ENCODE results near the gene TFCP2L1.
"Not testable (repeated sequence)": the region's sequence is repeated elsewhere in the genome, so short reads cannot be mapped to it uniquely, and the experiment has no call there.

Gene TFCP2L1

DNA sequence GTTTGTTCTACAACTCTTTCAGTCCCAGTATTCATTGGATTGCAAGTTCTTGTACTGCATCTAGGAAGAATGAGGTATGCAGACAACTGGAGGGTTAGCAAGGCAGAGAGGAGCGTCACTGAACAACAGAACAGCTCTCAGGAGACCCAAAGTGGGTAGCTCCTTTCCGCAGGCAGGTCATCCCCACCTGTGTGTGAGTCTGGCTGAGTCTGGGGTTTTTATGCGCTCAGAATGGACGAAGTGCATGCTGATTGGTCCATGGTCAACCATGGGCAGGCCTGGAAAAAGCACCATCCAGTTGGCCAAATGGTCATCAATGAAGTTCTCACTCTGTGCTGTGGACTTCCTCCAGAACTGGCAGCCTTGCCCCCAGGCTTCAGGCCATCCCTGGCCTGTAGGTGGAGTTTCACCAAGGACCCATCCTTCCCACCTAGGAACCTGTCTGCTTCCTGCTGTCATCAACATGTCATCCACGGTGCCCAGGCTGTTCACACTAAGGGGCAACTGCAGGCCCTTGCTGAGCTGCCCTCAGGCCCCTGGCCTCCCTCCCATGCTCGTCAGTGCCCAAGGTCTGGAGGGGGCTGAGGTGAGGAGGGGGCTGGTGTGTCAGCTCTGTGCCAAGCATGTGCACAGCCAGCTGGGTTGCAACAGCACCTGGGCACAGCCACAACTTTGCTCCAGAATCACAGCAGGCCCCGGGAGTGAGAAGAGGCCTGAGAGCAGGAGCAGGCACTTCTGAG, 11.1 kb upstream of the TFCP2L1 start:
- DNase-seq (ENCODE audit: low spot score), result no peak

- no peak for DNase-seq (ENCODE audit: low spot score)
Observed at GRCh38 chr2:121294881-121295840, 10.2 kb upstream of the TFCP2L1 start.

DNA sequence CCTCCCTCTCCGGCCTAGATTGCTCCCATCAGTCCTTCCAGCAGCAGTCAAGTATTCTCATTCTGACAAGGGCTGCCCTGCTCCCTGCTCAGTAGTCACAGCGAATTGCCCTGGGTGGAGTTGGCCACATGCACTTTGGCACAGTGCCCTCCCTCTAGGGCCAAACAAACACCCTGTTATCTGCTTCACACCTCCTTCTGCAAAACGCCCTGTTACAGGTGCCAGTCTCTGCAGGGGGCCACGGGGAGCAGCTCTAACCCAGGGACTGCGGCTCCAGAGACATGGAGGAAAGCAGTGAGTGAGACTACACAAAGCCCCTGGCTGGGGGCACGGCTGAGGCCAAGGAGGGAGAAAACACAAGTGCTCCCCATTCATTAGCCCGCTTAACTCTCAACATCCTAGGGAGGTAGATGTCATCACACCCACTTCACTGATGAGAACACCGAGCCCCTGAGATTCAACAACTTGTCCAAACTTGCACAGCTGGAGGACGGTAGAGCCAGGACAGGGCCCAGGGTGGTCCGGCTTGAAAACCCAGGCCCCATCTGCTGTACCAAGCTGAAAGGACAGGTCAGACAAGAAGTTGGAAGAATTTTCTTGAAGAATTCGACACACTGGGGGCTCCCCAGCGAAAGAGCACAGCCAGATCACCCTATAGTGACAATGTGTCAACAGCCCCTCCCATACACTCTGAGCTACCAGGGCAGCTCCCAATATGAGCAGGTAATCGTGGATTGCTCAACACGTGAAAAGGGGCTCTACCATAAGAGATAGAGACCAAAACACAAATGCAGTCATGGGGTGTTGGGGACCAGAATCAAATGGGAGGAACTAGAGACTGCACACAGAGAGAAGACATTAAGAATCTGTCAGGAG, 8.7 kb upstream of the TFCP2L1 start:
- no peak for DNase-seq (ENCODE audit: low spot score)

- DNase-seq (ENCODE audit: low spot score), result no peak
Observed at GRCh38 chr2:121291251-121291580, 6.2 kb upstream of the TFCP2L1 start.

- no peak for DNase-seq (ENCODE audit: low spot score)
Observed at GRCh38 chr2:121289271-121289670, 4.3 kb upstream of the TFCP2L1 start.

DNA sequence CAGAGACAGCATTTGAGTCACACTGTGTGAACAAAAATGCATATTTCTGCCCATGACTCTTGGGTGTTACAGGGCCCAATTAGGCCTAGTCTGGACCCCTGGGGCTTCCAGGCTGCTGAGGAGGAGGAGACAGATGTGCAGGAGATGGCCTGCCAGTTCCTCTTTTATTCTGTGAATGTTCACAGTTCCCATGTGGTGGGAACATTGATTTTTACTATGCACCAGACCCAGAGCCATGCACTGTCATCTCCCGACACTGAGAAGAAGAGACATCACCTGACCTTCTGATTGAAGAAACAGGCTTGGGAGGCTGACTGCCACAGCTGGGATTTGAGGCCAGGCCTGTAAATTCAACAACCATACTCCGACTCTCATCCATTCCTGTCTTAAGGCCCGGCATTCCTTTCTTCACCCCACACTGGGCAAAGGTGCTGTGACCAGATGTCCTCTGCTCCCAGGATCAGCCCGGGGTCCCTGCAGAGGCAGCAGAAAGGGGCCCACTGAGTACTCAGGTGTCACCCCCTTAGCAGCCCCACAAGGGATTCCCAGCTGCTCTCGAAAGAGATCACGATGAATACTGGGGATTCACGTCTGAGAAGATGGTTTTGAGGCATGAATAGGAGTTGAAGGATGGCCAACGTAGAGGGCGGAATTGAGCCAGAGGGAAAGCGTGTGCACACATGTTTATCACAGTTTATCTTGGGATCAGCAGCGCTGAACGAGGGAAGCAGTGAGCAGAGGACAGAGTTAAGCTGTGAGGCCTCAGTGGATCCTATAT, 3.6 kb upstream of the TFCP2L1 start:
- no peak for DNase-seq (ENCODE audit: low spot score)

- no peak for DNase-seq (ENCODE audit: low spot score)
Observed at GRCh38 chr2:121287956-121288355, 3.0 kb upstream of the TFCP2L1 start.

- no peak for DNase-seq (ENCODE audit: low spot score)
Observed at GRCh38 chr2:121287146-121287798, 2.3 kb upstream of the TFCP2L1 start.

GRCh38 chr2:121286506-121286905, 1.5 kb upstream of the TFCP2L1 start:
- DNase-seq (ENCODE audit: low spot score), result no peak

DNA sequence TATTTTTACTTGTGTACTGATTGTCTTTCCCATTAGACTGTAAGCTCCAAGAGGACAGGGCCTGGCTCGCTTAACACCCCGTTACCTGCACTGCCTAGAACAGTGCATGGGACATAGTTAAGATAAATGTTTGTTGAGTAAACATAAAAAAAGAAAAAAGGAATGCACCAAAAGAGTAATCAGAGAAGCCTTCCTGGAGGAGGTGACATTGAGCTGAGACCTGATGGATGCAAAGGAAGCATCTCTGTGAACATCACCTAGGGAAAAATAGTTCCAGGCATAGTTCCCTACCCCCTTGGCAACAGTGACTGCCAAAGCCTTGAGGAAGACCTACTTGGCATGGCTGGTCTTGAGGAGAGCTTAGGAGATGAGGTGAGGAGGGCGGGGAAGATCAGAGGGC, 924 bp upstream of the TFCP2L1 start:
- DNase-seq (ENCODE audit: low spot score), result no peak

GRCh38 chr2:121283670-121284462, 1.1 kb downstream of the TFCP2L1 start:
- peak; percentile 58 for DNase-seq (ENCODE audit: low spot score)

DNA sequence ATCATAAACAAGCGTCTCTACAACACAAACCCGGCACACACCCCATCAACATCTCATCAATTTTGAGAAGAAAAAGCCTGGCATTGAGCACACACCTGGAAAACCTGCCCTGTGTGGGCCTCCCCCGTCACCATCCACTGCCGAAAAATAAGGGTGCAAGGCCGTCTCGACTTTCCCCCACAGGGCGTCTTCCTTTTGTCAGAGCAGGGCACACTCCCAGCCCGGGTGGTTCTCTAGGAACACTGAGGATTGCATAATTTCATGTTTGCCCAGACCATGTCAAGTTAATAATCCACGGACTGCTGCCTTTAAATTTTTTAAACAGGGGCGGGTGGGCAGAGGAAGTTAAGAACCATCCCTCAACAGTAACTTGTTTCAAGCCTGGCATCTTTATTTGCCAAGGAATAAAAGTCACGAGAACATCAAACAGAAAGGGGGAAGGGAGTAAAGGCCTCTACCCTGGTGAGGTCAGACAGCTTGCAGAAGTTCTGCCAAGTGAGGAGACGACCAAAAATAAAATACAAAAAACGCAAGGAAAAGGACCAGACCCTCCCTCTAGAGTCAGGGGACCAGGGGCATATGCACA, 2.1 kb downstream of the TFCP2L1 start:
- DNase-seq (ENCODE audit: low spot score), result no peak

DNA sequence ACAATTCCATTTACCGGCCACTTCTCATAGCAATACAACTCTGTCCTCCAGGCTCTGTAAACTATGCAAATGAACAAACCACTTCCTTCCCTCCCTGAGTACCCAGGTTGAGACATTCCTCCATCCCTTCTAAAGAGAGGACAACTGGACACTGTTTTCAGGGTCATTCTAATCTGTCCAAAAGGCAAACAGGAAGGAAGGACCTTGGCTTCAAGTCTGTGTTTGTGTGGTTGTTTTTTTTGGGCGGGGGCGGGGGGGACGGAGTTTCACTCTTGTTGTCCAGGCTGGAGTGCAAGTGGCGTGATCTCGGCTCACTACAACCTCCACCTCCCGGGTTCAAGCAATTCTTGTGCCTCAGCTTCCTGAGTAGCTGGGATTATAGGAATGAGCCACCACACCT, 3.3 kb downstream of the TFCP2L1 start:
- DNase-seq (ENCODE audit: low spot score), result no peak

- DNase-seq (ENCODE audit: low spot score), result no peak
Observed at GRCh38 chr2:121281107-121281506, 3.9 kb downstream of the TFCP2L1 start.

- DNase-seq (ENCODE audit: low spot score), result no peak
Observed at GRCh38 chr2:121279476-121280220, 5.4 kb downstream of the TFCP2L1 start.

GRCh38 chr2:121276341-121276740, 8.7 kb downstream of the TFCP2L1 start:
- DNase-seq (ENCODE audit: low spot score), result no peak

DNA sequence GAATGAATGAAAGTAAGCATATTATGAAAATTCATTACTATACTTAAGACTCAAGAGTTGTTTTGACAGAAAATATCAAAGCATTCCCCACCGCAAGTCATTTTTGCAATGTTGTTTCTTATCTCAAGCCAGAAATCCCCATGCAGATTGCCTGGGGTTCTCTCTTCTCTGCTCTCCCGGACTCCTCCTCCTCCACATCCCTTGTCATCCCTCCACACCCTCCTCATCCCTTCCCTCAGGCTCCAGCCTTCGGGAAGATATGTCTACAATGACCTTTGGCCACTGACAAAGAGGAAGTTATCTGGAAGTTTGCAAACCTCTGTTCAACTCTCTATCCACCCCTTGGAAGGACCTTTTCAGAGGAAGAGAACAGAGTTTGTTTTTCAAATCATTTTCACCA, 11.9 kb downstream of the TFCP2L1 start:
- DNase-seq (ENCODE audit: low spot score), result no peak

DNA sequence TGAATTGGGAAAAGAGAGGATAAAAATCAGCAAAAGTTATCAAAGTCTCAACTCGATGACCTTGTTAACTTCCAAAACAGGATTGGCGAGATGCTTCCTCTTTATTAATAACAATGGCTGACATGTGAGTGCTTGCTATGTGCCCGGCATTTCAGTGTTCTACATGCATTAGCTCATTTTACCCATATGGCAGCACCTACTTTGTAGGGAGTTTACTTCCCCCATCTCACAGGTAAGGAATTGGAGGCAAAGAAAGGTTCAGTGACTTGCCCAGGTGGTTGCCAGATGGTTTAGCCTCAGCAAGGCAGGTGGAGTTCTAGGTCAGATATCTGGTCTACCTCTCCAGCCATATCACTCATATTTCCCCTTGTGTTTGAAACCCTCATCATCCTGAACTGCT, 12.4 kb downstream of the TFCP2L1 start:
- no peak for DNase-seq (ENCODE audit: low spot score)

DNA sequence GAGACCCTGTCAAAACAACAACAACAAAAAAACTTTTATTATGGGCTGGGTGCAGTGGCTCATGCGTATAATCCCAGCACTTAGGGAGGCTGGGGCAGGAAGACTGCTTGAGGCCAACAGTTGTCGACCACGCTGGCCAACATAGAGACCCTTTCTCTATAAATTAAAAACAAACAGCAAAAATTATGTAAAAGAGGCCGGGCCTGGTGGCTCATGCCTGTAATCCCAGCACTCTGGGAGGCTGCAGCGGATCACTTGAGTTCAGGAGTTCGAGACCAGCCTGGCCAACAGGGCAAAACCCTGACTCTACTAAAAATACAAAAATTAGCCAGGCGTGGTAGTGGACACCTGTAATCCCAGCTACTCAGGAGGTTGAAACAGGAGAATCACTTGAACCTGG, 15.6 kb downstream of the TFCP2L1 start:
- DNase-seq (ENCODE audit: low spot score), result not testable (repeated sequence)

Measured in RKO (cell line).